Measurements from ENCODE around the gene DEFB118. TPM values are rescaled to one million over a fixed set of nuclear protein-coding genes. Genes with fewer than 3 reads are reported as not detected.

Gene DEFB118
- polyA plus RNA-seq, 6 donors from 2014 or later = not detected

DNA sequence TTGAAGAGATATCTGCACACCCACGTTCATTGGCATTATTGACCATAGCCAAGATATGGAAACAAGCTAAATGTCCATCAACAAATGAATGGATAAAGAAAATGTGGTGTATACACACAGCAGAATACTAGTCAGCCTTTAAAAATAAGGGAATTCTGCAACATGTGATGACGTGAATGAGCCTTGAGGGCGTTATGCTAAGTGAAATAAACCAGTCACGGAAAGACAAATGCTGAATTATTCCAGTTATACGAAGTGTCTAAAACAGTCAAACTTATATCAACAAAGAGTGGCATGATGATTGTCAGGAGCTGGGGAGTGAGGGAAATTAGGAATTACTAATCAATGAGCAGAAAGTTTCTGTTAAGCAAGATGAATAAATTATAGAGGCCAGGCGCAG lies 46.0 kb downstream of the DEFB118 start:
- Mint-ChIP-seq H3K27ac (no peak overlapping the region), H3K4me1 (no peaks in the 10 kb centered on the region), H3K4me3 (no peak overlapping the region), H3K36me3 (no peaks in the 10 kb centered on the region), H3K9me3 (peaks cover 0 to 7% (median 4%) of the 10 kb centered on the region in 7 donors), H3K27me3 (peaks cover 18 to 26% (median 20%) of the 10 kb centered on the region in 3 donors)
- ATAC-seq (ENCODE audit: low read depth in 2 of 2) (no peak), DNase-seq (no peak)

DNA sequence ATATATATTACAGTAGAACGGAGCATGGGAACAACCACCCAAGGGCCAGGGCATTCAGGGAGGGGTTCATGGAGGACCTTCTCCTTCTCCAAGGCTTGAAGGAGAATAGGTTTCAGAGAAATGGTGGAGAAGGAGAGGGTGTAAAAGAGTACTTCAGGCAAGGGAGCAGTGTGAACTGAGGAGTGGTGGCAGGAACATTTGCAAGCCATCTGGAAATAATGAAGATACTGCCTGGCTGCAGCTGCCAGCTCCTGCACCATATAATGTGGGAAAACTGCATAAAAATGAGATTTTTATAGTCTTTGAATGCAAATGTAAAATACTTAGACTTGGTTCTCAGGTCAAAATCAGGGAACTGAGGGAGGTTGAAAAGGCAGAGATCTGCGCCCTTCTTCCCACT lies 47.3 kb downstream of the DEFB118 start:
- ATAC-seq (ENCODE audit: low read depth in 2 of 2) = no peak
- DNase-seq = no peak
- no peaks in the 10 kb centered on the region for H3K36me3 Mint-ChIP-seq

GRCh38 chr20:31418307-31418706 lies 49.9 kb downstream of the DEFB118 start:
- peaks cover 0 to 9% (median 5%) of the 10 kb centered on the region in 7 donors for H3K9me3 Mint-ChIP-seq
- ATAC-seq (ENCODE audit: low read depth in 2 of 2) (no peak), DNase-seq (no peak)
- H3K4me1 Mint-ChIP-seq = no peaks in the 10 kb centered on the region
- no peaks in the 10 kb centered on the region for H3K36me3 Mint-ChIP-seq
- H3K27me3 Mint-ChIP-seq = peaks cover 12 to 21% (median 18%) of the 10 kb centered on the region in 3 donors
- H3K27ac Mint-ChIP-seq = no peak overlapping the region
- H3K4me3 Mint-ChIP-seq = no peak overlapping the region

More for the DNA sequence above, 47.3 kb downstream of the DEFB118 start:
- H3K9me3 Mint-ChIP-seq = peaks cover 0 to 9% (median 5%) of the 10 kb centered on the region in 7 donors
- no peak overlapping the region for H3K27ac Mint-ChIP-seq
- no peak overlapping the region for H3K4me3 Mint-ChIP-seq
- no peaks in the 10 kb centered on the region for H3K4me1 Mint-ChIP-seq
- H3K27me3 Mint-ChIP-seq = peaks cover 18 to 24% (median 20%) of the 10 kb centered on the region in 3 donors

Other genes with a start within 250 kb of the DEFB118 start
- gene DEFB115, start 110.9 kb upstream of the DEFB118 start, polyA plus RNA-seq (ENCODE audit: low read depth in 6 of 6) = not detected
- gene DEFB116, start 60.0 kb upstream of the DEFB118 start, polyA plus RNA-seq (ENCODE audit: low read depth in 6 of 6) = not detected
- gene DEFB119, start 22.0 kb downstream of the DEFB118 start, polyA plus RNA-seq (ENCODE audit: low read depth in 6 of 6) = not detected
- gene DEFB121, start 37.6 kb downstream of the DEFB118 start, polyA plus RNA-seq (ENCODE audit: low read depth in 6 of 6) = not detected
- not detected for gene DEFB123, start 72.0 kb downstream of the DEFB118 start, polyA plus RNA-seq (ENCODE audit: low read depth in 6 of 6)
- gene DEFB124, start 106.5 kb downstream of the DEFB118 start, polyA plus RNA-seq (ENCODE audit: low read depth in 6 of 6) = not detected
- gene REM1, start 106.7 kb downstream of the DEFB118 start, polyA plus RNA-seq (ENCODE audit: low read depth in 6 of 6) = not detected
- gene HM13, start 145.8 kb downstream of the DEFB118 start, polyA plus RNA-seq (ENCODE audit: low read depth in 6 of 6) = 100 to 1,000 TPM in 2 of 6 donors, 10 to 100 TPM in 4; 71.9 to 118 (median 88.0) TPM
- 1 to 10 TPM in 2 of 6 donors, under 1 TPM in 2, not detected in 2; 0.86 to 2.0 (median 1.1) TPM for gene ID1, start 236.7 kb downstream of the DEFB118 start, polyA plus RNA-seq (ENCODE audit: low read depth in 6 of 6)

All from naive B cell (primary cell).